PC-9 (cell line): ENCODE data around the gene TNRC6C. TPM values are rescaled to one million over a fixed set of nuclear protein-coding genes. Genes with fewer than 3 reads are reported as not detected.
"Not testable (repeated sequence)": the region's sequence is repeated elsewhere in the genome, so short reads cannot be mapped to it uniquely, and the experiment has no call there.

Source experiments
- BruUV-seq: library from RNA; stranded (reverse); fragments of 400-500 nt; replicated peaks from 2 replicates; lab custom pipeline; 2021; lab: Mats Ljungman, UMichigan
- CTCF ChIA-PET: fragments of 300-600 bp; sonication (Branson Sonifier 250); formaldehyde crosslinking; loops from one replicate; lab custom pipeline; 2022; ENCODE audit warnings: antibody characterized with exemption; lab: Charles Lee
- POLR2A ChIA-PET: fragments of 300-600 bp; sonication (Branson Sonifier 250); formaldehyde crosslinking; loops from one replicate; lab custom pipeline; 2022; ENCODE audit warnings: antibody characterized with exemption; ENCODE audit not compliant: unreplicated experiment; lab: Charles Lee
- DNase-seq, 2 experiments: peaks; one replicate each; pipeline versions ENCODE4 v3.0.0 to v3.0.0-alpha.2; 2015 to 2022; ENCODE audit warnings: mixed read lengths in 1 of 2
- H2AFZ ChIP-seq: fragments of 200-600 bp; sonication (generic); 2 replicates; pipeline ENCODE4 v1.8.1; 2017; ENCODE audit warnings: antibody characterized with exemption
- H3F3A ChIP-seq: fragments of 200-600 bp; sonication (generic); 2 replicates; pipeline ENCODE4 v1.8.1; 2017; ENCODE audit warnings: antibody characterized with exemption, mild to moderate bottlenecking, low read depth; ENCODE audit not compliant: insufficient read depth
- H3K27ac ChIP-seq: fragments of 200-600 bp; sonication (generic); 2 replicates; pipeline ENCODE4 v1.6.1; 2016; ENCODE audit warnings: mixed run types
- H3K27me3 ChIP-seq: fragments of 200-600 bp; sonication (generic); 2 replicates; pipeline ENCODE4 v1.6.1; 2016; ENCODE audit warnings: low read depth, mixed run types; ENCODE audit not compliant: insufficient read depth
- H3K36me3 ChIP-seq: fragments of 200-600 bp; sonication (generic); 2 replicates; pipeline ENCODE4 v1.6.1; 2016; ENCODE audit warnings: low read depth, mixed run types
- H3K4me1 ChIP-seq: fragments of 200-600 bp; sonication (generic); replicated peaks from 2 replicates; pipeline ENCODE4 v1.6.1; 2016; ENCODE audit warnings: mixed run types; ENCODE audit not compliant: insufficient read depth
- H3K4me2 ChIP-seq: fragments of 200-600 bp; sonication (generic); 2 replicates; pipeline ENCODE4 v1.6.1; 2017; ENCODE audit warnings: mixed run types
- H3K4me3 ChIP-seq: fragments of 200-600 bp; sonication (generic); 2 replicates; pipeline ENCODE4 v1.6.1; 2016; ENCODE audit warnings: mixed run types
- H3K79me2 ChIP-seq: fragments of 200-600 bp; sonication (generic); 2 replicates; pipeline ENCODE4 v1.6.1; 2017; ENCODE audit warnings: low read depth, mixed run types
- H3K9me2 ChIP-seq: fragments of 200-600 bp; sonication (generic); 2 replicates; pipeline ENCODE4 v1.8.1; 2017; ENCODE audit warnings: mild to moderate bottlenecking; ENCODE audit not compliant: insufficient read depth
- H3K9me3 ChIP-seq: fragments of 200-600 bp; sonication (generic); 2 replicates; pipeline ENCODE4 v1.8.1; 2016; ENCODE audit warnings: low read depth; ENCODE audit not compliant: insufficient read depth
- H4K20me1 ChIP-seq: fragments of 200-600 bp; sonication (generic); 2 replicates; pipeline ENCODE4 v1.8.1; 2017; ENCODE audit not compliant: insufficient read depth
- CTCF ChIP-seq: fragments of 200-600 bp; sonication (generic); conservative IDR thresholded peaks from 2 replicates; pipeline ENCODE4 v1.6.1; 2017; ENCODE audit warnings: mixed run types, antibody characterized with exemption, mild to moderate bottlenecking, moderate library complexity
- EZH2 ChIP-seq: fragments of 200-600 bp; sonication (generic); IDR thresholded peaks from 2 replicates; pipeline ENCODE4 v1.8.0; 2017; ENCODE audit warnings: antibody characterized with exemption, low read depth
- intact Hi-C: fragments of 100-400 bp; cut with micrococcal nuclease; formaldehyde crosslinking; loops from one replicate; pipeline ENCODE4 v1.10.0; 2022; ENCODE audit not compliant: unreplicated experiment
- total RNA-seq: library from RNA; stranded (reverse); gene quantifications from 2 replicates; pipeline ENCODE4 v1.2.3, GENCODE V29; 2021

TNRC6C gene
- total RNA-seq, 1 experiment from 2014 or later = 0.37 TPM

GRCh38 chr17:78063489-78063888 is 105.0 kb downstream of the TNRC6C start:
- intact Hi-C loops = no loop called here
- H3K4me2 ChIP-seq = no peak overlapping the region
- no peak for TF ChIP-seq CTCF
- no peak for TF ChIP-seq EZH2
- H3K9me3 ChIP-seq = no peaks in the 10 kb centered on the region
- no peaks in the 10 kb centered on the region for H3F3A ChIP-seq
- no peak for DNase-seq
- no TSS peak for BruUV-seq
- POLR2A ChIA-PET = no interaction called here
- CTCF ChIA-PET = no interaction called here
- no peak overlapping the region for H3K27ac ChIP-seq
- H3K4me3 ChIP-seq = no peak overlapping the region
- no peaks in the 10 kb centered on the region for H4K20me1 ChIP-seq
- H3K79me2 ChIP-seq = no peaks in the 10 kb centered on the region
- no peaks in the 10 kb centered on the region for H3K4me1 ChIP-seq
- H3K27me3 ChIP-seq = peaks cover 30% of the 10 kb centered on the region; the same call in 1 of the 2 replicates
- H2AFZ ChIP-seq = no peak overlapping the region
- H3K9me2 ChIP-seq = no peaks in the 10 kb centered on the region
- H3K36me3 ChIP-seq = no peaks in the 10 kb centered on the region

GRCh38 chr17:78064708-78065107 is 106.2 kb downstream of the TNRC6C start:
- BruUV-seq = no TSS peak
- DNase-seq = no peak
- H4K20me1 ChIP-seq = no peaks in the 10 kb centered on the region
- no peaks in the 10 kb centered on the region for H3F3A ChIP-seq
- TF ChIP-seq EZH2 (no peak), CTCF (no peak)
- no peak overlapping the region for H3K4me2 ChIP-seq
- H3K9me2 ChIP-seq = no peaks in the 10 kb centered on the region
- H3K36me3 ChIP-seq = no peaks in the 10 kb centered on the region
- H3K79me2 ChIP-seq = no peaks in the 10 kb centered on the region
- H3K4me1 ChIP-seq = no peaks in the 10 kb centered on the region
- H3K27ac ChIP-seq = no peak overlapping the region
- intact Hi-C loops = no loop called here
- H2AFZ ChIP-seq = no peak overlapping the region
- ChIA-PET POLR2A (no interaction called here), CTCF (no interaction called here)
- no peak overlapping the region for H3K4me3 ChIP-seq
- H3K9me3 ChIP-seq = no peaks in the 10 kb centered on the region
- H3K27me3 ChIP-seq = peaks cover 34% of the 10 kb centered on the region; the same call in 1 of the 2 replicates

GRCh38 chr17:78066976-78067375 is 108.5 kb downstream of the TNRC6C start:
- BruUV-seq, intact Hi-C loops, H3K27ac ChIP-seq, H3K4me3 ChIP-seq, H3K9me2 ChIP-seq, H3K9me3 ChIP-seq, H3F3A ChIP-seq, H3K36me3 ChIP-seq, H2AFZ ChIP-seq, H3K4me2 ChIP-seq, DNase-seq, POLR2A ChIA-PET, H4K20me1 ChIP-seq, H3K79me2 ChIP-seq, H3K4me1 ChIP-seq, CTCF ChIA-PET: not testable (repeated sequence)
- H3K27me3 ChIP-seq = peaks cover 29% of the 10 kb centered on the region; the same call in 1 of the 2 replicates

GRCh38 chr17:78069695-78070094 is 111.2 kb downstream of the TNRC6C start:
- POLR2A ChIA-PET = interaction anchor here (0.7 kb wide), 1 partner anchor 239 kb away, joined by 3 read pairs; no protein-coding TSS in a partner anchor

More at GRCh38 chr17:78069695-78070094, 111.2 kb downstream of the TNRC6C start:
- CTCF ChIA-PET = no interaction called here
- no peaks in the 10 kb centered on the region for H3K9me2 ChIP-seq
- no peaks in the 10 kb centered on the region for H3K4me1 ChIP-seq
- no peak overlapping the region for H3K4me3 ChIP-seq
- TF ChIP-seq CTCF (no peak), EZH2 (no peak)
- no peaks in the 10 kb centered on the region for H3K79me2 ChIP-seq
- H3K27ac ChIP-seq = no peak overlapping the region
- DNase-seq = no peak
- no peak overlapping the region for H3K4me2 ChIP-seq
- no peaks in the 10 kb centered on the region for H4K20me1 ChIP-seq
- H3K36me3 ChIP-seq = no peaks in the 10 kb centered on the region
- no peaks in the 10 kb centered on the region for H3K9me3 ChIP-seq
- no TSS peak for BruUV-seq
- intact Hi-C loops = no loop called here
- no peak overlapping the region for H2AFZ ChIP-seq
- H3F3A ChIP-seq = no peaks in the 10 kb centered on the region
- peaks cover 22% of the 10 kb centered on the region for H3K27me3 ChIP-seq
